ENCODE data around the gene GRAP2. TPM values are rescaled to one million over a fixed set of nuclear protein-coding genes. Genes with fewer than 3 reads are reported as not detected.

The GRAP2 gene
- total and polyA plus RNA-seq, 4 donors, result 1.9 to 6.9 (median 4.2) TPM

- Histone ChIP-seq H3K27ac (ENCODE audit: low read depth in 1 of 2, low read length in 1 of 2) (no peak overlapping the region), H3K9me3 (ENCODE audit: control insufficient read depth in 4 of 4, insufficient read depth in 3 of 4, low read length in 3 of 4) (no peaks in the 10 kb centered on the region), H3K4me1 (ENCODE audit: control insufficient read depth in 5 of 5, insufficient read depth in 5 of 5, low read length in 5 of 5) (no peaks in the 10 kb centered on the region), H3K9ac (ENCODE audit: insufficient read depth in 1 of 2, low read length in 2 of 2) (no peak overlapping the region), H3K27me3 (ENCODE audit: control insufficient read depth in 3 of 3, insufficient read depth in 3 of 3, low read length in 2 of 3) (peaks cover 0 to 45% (median 16%) of the 10 kb centered on the region in 3 donors), H3K36me3 (ENCODE audit: control insufficient read depth in 4 of 4, insufficient read depth in 4 of 4, low read length in 4 of 4) (no peaks in the 10 kb centered on the region), H3K4me3 (no peak overlapping the region)
- WGBS, 2 donors, result 54 to 85% methylated on average over 3 of the region's 3 CpGs
- no peak for ATAC-seq (ENCODE audit: insufficient read depth, low FRiP score)
- TF ChIP-seq, protein P1, sequence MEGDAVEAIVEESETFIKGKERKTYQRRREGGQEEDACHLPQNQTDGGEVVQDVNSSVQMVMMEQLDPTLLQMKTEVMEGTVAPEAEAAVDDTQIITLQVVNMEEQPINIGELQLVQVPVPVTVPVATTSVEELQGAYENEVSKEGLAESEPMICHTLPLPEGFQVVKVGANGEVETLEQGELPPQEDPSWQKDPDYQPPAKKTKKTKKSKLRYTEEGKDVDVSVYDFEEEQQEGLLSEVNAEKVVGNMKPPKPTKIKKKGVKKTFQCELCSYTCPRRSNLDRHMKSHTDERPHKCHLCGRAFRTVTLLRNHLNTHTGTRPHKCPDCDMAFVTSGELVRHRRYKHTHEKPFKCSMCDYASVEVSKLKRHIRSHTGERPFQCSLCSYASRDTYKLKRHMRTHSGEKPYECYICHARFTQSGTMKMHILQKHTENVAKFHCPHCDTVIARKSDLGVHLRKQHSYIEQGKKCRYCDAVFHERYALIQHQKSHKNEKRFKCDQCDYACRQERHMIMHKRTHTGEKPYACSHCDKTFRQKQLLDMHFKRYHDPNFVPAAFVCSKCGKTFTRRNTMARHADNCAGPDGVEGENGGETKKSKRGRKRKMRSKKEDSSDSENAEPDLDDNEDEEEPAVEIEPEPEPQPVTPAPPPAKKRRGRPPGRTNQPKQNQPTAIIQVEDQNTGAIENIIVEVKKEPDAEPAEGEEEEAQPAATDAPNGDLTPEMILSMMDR (IDR thresholded peaks at IDR 0.05; ENCODE audit: control extremely low read depth, extremely low read depth), result no peak
- DNase-seq, result no peak
Measured at GRCh38 chr22:39906207-39906606, 5.3 kb downstream of the GRAP2 start.

- Histone ChIP-seq H3K27me3 (ENCODE audit: control insufficient read depth in 3 of 3, insufficient read depth in 3 of 3, low read length in 2 of 3) (peaks cover 0 to 43% (median 14%) of the 10 kb centered on the region in 3 donors), H3K9me3 (ENCODE audit: control insufficient read depth in 4 of 4, insufficient read depth in 3 of 4, low read length in 3 of 4) (no peaks in the 10 kb centered on the region), H3K27ac (ENCODE audit: low read depth in 1 of 2, low read length in 1 of 2) (no peak overlapping the region), H3K4me1 (ENCODE audit: control insufficient read depth in 5 of 5, insufficient read depth in 5 of 5, low read length in 5 of 5) (no peaks in the 10 kb centered on the region), H3K4me3 (no peak overlapping the region), H3K36me3 (ENCODE audit: control insufficient read depth in 4 of 4, insufficient read depth in 4 of 4, low read length in 4 of 4) (no peaks in the 10 kb centered on the region), H3K9ac (ENCODE audit: insufficient read depth in 1 of 2, low read length in 2 of 2) (no peak overlapping the region)
- TF ChIP-seq, protein P1 (IDR thresholded peaks at IDR 0.05; ENCODE audit: control extremely low read depth, extremely low read depth), result no peak
- ATAC-seq (ENCODE audit: insufficient read depth, low FRiP score) (no peak), DNase-seq (no peak)
- WGBS, 2 donors, result 82 to 92% methylated on average over 6 of the region's 6 CpGs
Measured at GRCh38 chr22:39907047-39907446, 6.2 kb downstream of the GRAP2 start.

DNA sequence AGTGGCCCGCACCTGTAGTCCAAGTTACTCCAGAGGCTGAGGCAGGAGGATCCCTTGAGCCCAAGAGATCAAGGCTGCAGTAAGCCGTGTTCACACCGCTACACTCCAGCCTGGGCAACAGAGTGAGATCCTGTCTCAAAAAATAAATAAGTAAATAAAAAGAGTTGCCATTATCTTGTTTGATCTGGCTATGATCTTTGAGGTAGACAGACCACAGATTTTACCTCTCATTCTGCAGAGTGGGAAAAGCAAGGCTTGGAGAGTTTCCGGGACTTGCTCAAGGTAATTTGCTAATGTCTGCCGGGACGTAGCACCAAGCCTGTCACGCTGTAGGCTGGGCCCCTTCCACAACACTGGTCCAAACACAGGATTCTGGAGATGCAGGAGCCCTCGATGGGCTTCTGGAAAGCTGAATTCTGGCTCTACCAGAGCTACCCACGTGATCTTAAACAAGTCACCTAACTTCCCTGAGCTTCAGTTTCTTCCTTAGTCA is 6.8 kb downstream of the GRAP2 start:
- H3K27ac ChIP-seq (ENCODE audit: low read depth in 1 of 2, low read length in 1 of 2), result no peak overlapping the region
- ATAC-seq (ENCODE audit: insufficient read depth, low FRiP score), result no peak
- TF ChIP-seq, protein P1 (IDR thresholded peaks at IDR 0.05; ENCODE audit: control extremely low read depth, extremely low read depth), result no peak
- H3K9ac ChIP-seq (ENCODE audit: insufficient read depth in 1 of 2, low read length in 2 of 2), result no peak overlapping the region
- no peaks in the 10 kb centered on the region for H3K9me3 ChIP-seq (ENCODE audit: control insufficient read depth in 4 of 4, insufficient read depth in 3 of 4, low read length in 3 of 4)
- WGBS, 2 donors, result 80 to 93% methylated on average over 9 of the region's 9 CpGs
- H3K27me3 ChIP-seq (ENCODE audit: control insufficient read depth in 3 of 3, insufficient read depth in 3 of 3, low read length in 2 of 3), result peaks cover 5 to 46% (median 20%) of the 10 kb centered on the region in 3 donors
- no peaks in the 10 kb centered on the region for H3K4me1 ChIP-seq (ENCODE audit: control insufficient read depth in 5 of 5, insufficient read depth in 5 of 5, low read length in 5 of 5)
- DNase-seq, result no peak
- no peaks in the 10 kb centered on the region for H3K36me3 ChIP-seq (ENCODE audit: control insufficient read depth in 4 of 4, insufficient read depth in 4 of 4, low read length in 4 of 4)
- H3K4me3 ChIP-seq, result no peak overlapping the region

DNA sequence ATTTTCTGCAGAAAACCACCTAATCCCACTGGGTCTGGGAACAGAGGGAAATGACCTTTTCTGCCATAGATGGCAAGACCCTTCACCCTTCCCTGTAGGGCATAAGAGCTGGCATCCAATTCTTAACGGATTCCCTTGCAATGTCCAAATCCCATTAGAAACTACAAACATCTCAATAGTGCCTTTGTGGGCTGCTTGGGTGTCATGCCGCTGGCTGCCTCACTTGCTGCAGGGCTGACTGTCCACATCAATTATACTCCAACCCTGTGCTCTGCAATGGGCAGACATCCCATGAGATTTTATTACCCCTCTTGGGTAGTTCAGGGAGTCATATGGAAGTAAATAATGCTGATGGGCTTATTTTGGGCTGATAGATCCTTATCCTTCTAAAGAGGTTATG is 7.3 kb downstream of the GRAP2 start:
- H3K4me3 ChIP-seq, result no peak overlapping the region
- H3K27me3 ChIP-seq (ENCODE audit: control insufficient read depth in 3 of 3, insufficient read depth in 3 of 3, low read length in 2 of 3), result peaks cover 5 to 45% (median 20%) of the 10 kb centered on the region in 3 donors

More for the DNA sequence above, 7.3 kb downstream of the GRAP2 start:
- no peaks in the 10 kb centered on the region for H3K9me3 ChIP-seq (ENCODE audit: control insufficient read depth in 4 of 4, insufficient read depth in 3 of 4, low read length in 3 of 4)
- DNase-seq (no peak), ATAC-seq (ENCODE audit: insufficient read depth, low FRiP score) (no peak)
- WGBS, 2 donors, result 90 to 91% methylated on average over 2 of the region's 2 CpGs
- no peaks in the 10 kb centered on the region for H3K4me1 ChIP-seq (ENCODE audit: control insufficient read depth in 5 of 5, insufficient read depth in 5 of 5, low read length in 5 of 5)
- H3K27ac ChIP-seq (ENCODE audit: low read depth in 1 of 2, low read length in 1 of 2), result no peak overlapping the region
- H3K36me3 ChIP-seq (ENCODE audit: control insufficient read depth in 4 of 4, insufficient read depth in 4 of 4, low read length in 4 of 4), result no peaks in the 10 kb centered on the region
- no peak overlapping the region for H3K9ac ChIP-seq (ENCODE audit: insufficient read depth in 1 of 2, low read length in 2 of 2)
- TF ChIP-seq, protein P1 (IDR thresholded peaks at IDR 0.05; ENCODE audit: control extremely low read depth, extremely low read depth), result no peak

Measured in lung (tissue), 12 donors.